DOHH2 (cell line): Measurements from ENCODE around the gene LTO1.

Experiments used
- EZH2phosphoT487 ChIP-seq: fragments of 200-600 bp; sonication (generic); IDR thresholded peaks from 2 replicates; pipeline ENCODE4 v1.6.1; 2017; ENCODE audit warnings: borderline replicate concordance, mild to moderate bottlenecking, antibody characterized with exemption, low read length, moderate library complexity, mixed read lengths
- TF ChIP-seq, protein P1 (sequence below): fragments of 200-600 bp; sonication (generic); IDR thresholded peaks from one replicate; pipeline ENCODE4 v1.5.1; 2014; ENCODE audit warnings: antibody characterized with exemption, mild to moderate bottlenecking, low read depth, low read length; ENCODE audit not compliant: poor library complexity, severe bottlenecking

DNA sequence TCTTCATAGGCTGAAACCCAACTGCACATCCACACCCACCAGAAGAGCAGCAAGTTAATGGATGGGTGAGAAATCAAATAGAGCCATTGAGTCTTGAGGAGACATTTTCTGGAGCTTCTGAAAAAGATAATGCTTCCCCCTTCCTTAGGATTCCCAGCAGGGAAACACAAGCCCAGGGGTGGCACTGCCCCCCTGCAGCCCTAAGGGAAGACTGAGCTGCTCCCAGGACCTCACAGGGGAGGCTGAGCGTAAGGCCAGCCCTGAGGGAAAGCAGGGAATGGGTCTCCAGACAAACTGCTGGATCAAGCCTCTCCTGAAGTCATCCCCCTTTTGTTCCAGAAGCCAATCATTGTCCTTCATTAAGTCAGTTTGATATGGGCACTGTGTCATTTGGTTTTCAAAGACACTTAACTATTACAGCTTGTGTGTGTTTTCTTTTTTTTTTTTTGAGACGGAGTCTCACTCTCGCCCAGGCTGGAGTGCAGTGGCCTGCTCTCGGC lies 15.1 kb downstream of the LTO1 start:
- TF ChIP-seq, protein P1, sequence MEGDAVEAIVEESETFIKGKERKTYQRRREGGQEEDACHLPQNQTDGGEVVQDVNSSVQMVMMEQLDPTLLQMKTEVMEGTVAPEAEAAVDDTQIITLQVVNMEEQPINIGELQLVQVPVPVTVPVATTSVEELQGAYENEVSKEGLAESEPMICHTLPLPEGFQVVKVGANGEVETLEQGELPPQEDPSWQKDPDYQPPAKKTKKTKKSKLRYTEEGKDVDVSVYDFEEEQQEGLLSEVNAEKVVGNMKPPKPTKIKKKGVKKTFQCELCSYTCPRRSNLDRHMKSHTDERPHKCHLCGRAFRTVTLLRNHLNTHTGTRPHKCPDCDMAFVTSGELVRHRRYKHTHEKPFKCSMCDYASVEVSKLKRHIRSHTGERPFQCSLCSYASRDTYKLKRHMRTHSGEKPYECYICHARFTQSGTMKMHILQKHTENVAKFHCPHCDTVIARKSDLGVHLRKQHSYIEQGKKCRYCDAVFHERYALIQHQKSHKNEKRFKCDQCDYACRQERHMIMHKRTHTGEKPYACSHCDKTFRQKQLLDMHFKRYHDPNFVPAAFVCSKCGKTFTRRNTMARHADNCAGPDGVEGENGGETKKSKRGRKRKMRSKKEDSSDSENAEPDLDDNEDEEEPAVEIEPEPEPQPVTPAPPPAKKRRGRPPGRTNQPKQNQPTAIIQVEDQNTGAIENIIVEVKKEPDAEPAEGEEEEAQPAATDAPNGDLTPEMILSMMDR = no peak
- TF ChIP-seq EZH2phosphoT487 = no peak
